Gastrocnemius medialis (tissue), 4 donors: Measurements from ENCODE around the gene TRABD2A. TPM values are rescaled to one million over a fixed set of nuclear protein-coding genes. Genes with fewer than 3 reads are reported as not detected.
"Not testable (repeated sequence)": the region's sequence is repeated elsewhere in the genome, so short reads cannot be mapped to it uniquely, and the experiment has no call there.

Source experiments
- ATAC-seq, 2 donors: fragments of 150-250 bp; one replicate each; pipeline ENCODE4 v1.9.1; 2016
- DNase-seq, 2 donors: peaks; one replicate each; pipeline ENCODE4 v3.0.0-alpha.2; 2019
- H3K27ac ChIP-seq, 4 donors: fragments of 200-600 bp; sonication (generic); 1 replicate in 1 of 4; 2 replicates in 3 of 4; pipeline ENCODE4 v1.5.1; 2016 to 2018; ENCODE audit warnings: mild to moderate bottlenecking in 2 of 4, moderate library complexity in 1 of 4
- H3K27me3 ChIP-seq, 3 donors: fragments of 200-600 bp; sonication (generic) in 2 of 3; 1 replicate in 1 of 3; 2 replicates in 2 of 3; pipeline versions ENCODE4 v1.5.1 to v1.6.0; 2016 to 2019; ENCODE audit warnings: mild to moderate bottlenecking in 1 of 3, moderate library complexity in 1 of 3
- H3K36me3 ChIP-seq, 2 donors: fragments of 200-600 bp; sonication (generic) in 1 of 2; one replicate each; pipeline ENCODE4 v1.5.1; 2017 to 2018
- H3K4me1 ChIP-seq, 2 donors: fragments of 200-600 bp; sonication (generic) in 1 of 2; one replicate each; pipeline ENCODE4 v1.5.1; 2016 to 2017; ENCODE audit warnings: mild to moderate bottlenecking in 2 of 2
- H3K4me3 ChIP-seq, 4 donors: fragments of 200-600 bp; sonication (generic) in 3 of 4; 1 replicate in 1 of 4; 2 replicates in 3 of 4; pipeline ENCODE4 v1.5.1; 2016 to 2019; ENCODE audit warnings: mild to moderate bottlenecking in 2 of 4
- H3K9me3 ChIP-seq, 3 donors: fragments of 200-600 bp; sonication (generic) in 2 of 3; 1 replicate in 1 of 3; 2 replicates in 2 of 3; pipeline ENCODE4 v1.5.1; 2016 to 2019
- POLR2A ChIP-seq, 2 donors: fragments of 450-650 bp; IDR thresholded peaks; one replicate each; pipeline ENCODE4 v1.6.1; 2017; ENCODE audit warnings: antibody characterized with exemption in 2 of 2, mild to moderate bottlenecking in 2 of 2, moderate library complexity in 2 of 2
- in situ Hi-C, 4 donors: fragments of 200-750 bp; cut with MboI; loops; one replicate each; pipeline versions ENCODE4 v1.15.0 to v1.8.0; 2017; ENCODE audit warnings: low sequenced_read_pairs in 4 of 4
- intact Hi-C: fragments of 100-400 bp; cut with DNase I; formaldehyde crosslinking; loops from one replicate; pipeline ENCODE4 v1.15.1; 2023; ENCODE audit warnings: low total_unique reads
- total RNA-seq, 4 donors: library from RNA; depleted of rRNA; stranded (reverse); fragments of >200 nt; gene quantifications; one replicate each; pipeline versions ENCODE4 v1.1.0 to v1.2.3, GENCODE V29; 2016
- TF ChIP-seq, protein P1 (sequence below), 5 experiments: fragments of 450-650 bp in 3 of 5; fragments of 200-600 bp in 2 of 5; sonication (generic) in 2 of 5; IDR thresholded peaks in 4 of 5; conservative IDR thresholded peaks in 1 of 5; 1 replicate in 4 of 5; 2 replicates in 1 of 5; pipeline ENCODE4 v1.5.1; 2016 to 2019; ENCODE audit warnings: antibody characterized with exemption in 5 of 5, mild to moderate bottlenecking in 3 of 5, moderate library complexity in 3 of 5

TRABD2A gene
- total RNA-seq, 4 donors from 2014 or later = 0.27 to 0.97 (median 0.64) TPM

DNA sequence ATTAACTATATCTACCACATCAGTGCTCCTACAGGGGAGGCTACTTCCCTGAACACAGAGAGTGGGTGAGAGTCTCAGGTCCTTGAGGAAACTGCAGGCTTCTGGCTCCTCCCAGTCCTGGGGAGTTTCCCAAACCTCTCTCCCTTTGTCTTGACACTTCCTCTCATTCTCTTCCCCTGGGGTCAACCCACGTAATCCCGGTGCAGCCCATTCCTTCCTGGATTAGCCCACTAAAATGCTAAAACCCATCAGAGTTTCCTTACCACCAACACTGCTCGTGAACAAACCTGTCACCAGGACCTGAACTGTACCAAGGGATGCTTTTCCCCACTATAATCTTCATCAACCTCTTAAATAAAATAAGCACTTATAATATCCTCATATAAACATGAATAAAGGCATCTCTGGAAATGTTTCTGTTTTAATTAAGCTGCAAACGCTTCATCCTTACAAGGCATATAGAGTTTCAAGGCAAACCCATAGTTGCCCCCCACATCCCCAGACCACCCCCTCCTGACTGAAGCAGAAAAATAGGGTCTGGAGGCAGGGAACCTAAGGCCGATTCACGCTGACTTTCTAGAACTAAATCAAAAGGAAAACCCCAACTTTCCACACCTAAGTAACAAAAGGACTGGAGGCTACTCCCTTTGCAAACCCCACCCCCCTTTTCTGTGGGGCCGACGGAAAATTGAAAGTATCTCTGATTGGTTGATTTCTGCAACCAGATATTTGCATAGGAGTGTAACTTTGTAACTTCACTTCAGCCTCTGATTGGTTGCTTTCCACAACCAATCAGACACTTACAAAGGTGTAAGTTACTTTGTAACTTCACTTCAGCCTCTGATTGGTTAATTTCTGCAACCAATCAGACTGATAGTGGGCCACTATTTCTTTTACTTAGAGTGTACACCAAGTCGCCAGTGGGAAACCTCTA is 43.6 kb upstream of the TRABD2A start:
- Histone ChIP-seq H3K27me3 (no peaks in the 10 kb centered on the region), H3K4me3 (peak overlapping the region in 1 of 4 donors; percentile 14), H3K9me3 (no peaks in the 10 kb centered on the region), H3K4me1 (peaks cover 5 to 6% of the 10 kb centered on the region in 2 donors), H3K36me3 (no peaks in the 10 kb centered on the region), H3K27ac (peak overlapping the region; percentile 41 to 65 (median 54))
- ATAC-seq (peak; percentile 8 to 42), DNase-seq (no peak)
- intact Hi-C loops (loop anchor here (2.0 to 5.0 kb wide), 4 partner anchors 20 to 378 kb away; partner anchors contain the start of genes TCF7L1, TMSB10 and TRABD2A), in situ Hi-C loops (loop anchor here in 2 of 4 donors (5.0 to 25.0 kb wide), 2 partner anchors 338 to 427 kb away; no protein-coding TSS in a partner anchor)
- TF ChIP-seq, protein P1, sequence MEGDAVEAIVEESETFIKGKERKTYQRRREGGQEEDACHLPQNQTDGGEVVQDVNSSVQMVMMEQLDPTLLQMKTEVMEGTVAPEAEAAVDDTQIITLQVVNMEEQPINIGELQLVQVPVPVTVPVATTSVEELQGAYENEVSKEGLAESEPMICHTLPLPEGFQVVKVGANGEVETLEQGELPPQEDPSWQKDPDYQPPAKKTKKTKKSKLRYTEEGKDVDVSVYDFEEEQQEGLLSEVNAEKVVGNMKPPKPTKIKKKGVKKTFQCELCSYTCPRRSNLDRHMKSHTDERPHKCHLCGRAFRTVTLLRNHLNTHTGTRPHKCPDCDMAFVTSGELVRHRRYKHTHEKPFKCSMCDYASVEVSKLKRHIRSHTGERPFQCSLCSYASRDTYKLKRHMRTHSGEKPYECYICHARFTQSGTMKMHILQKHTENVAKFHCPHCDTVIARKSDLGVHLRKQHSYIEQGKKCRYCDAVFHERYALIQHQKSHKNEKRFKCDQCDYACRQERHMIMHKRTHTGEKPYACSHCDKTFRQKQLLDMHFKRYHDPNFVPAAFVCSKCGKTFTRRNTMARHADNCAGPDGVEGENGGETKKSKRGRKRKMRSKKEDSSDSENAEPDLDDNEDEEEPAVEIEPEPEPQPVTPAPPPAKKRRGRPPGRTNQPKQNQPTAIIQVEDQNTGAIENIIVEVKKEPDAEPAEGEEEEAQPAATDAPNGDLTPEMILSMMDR (IDR thresholded peaks at IDR 0.05 in 4 of 5, conservative IDR thresholded peaks at IDR 0.05 in 1 of 5) = no peak
- peak in 1 of 2 donors; percentile 49 for TF ChIP-seq POLR2A (IDR thresholded peaks at IDR 0.05)

GRCh38 chr2:84923009-84923408 is 42.1 kb upstream of the TRABD2A start:
- no peak for TF ChIP-seq POLR2A (IDR thresholded peaks at IDR 0.05)
- TF ChIP-seq, protein P1 (IDR thresholded peaks at IDR 0.05 in 4 of 5, conservative IDR thresholded peaks at IDR 0.05 in 1 of 5) = no peak
- Histone ChIP-seq H3K4me3 (no peak overlapping the region), H3K36me3 (no peaks in the 10 kb centered on the region), H3K4me1 (peaks cover 6 to 7% of the 10 kb centered on the region in 2 donors), H3K27me3 (no peaks in the 10 kb centered on the region), H3K9me3 (no peaks in the 10 kb centered on the region), H3K27ac (peak overlapping the region in 1 of 4 donors; percentile 56)
- DNase-seq (no peak), ATAC-seq (no peak)
- intact Hi-C loops = no loop called here
- in situ Hi-C loops = loop anchor here in 1 of 4 donors (25.0 kb wide), 1 partner anchor 339 kb away; no protein-coding TSS in a partner anchor

- H3K27me3 ChIP-seq = no peaks in the 10 kb centered on the region
- ATAC-seq (peak; percentile 86 to 94), DNase-seq (peak in 1 of 2 donors; percentile 51)
- TF ChIP-seq, protein P1 (IDR thresholded peaks at IDR 0.05 in 4 of 5, conservative IDR thresholded peaks at IDR 0.05 in 1 of 5) = no peak
- peak; percentile 10 to 21 for TF ChIP-seq POLR2A (IDR thresholded peaks at IDR 0.05)
- in situ Hi-C loops (loop anchor here in 1 of 4 donors (25.0 kb wide), 1 partner anchor 342 kb away; no protein-coding TSS in a partner anchor), intact Hi-C loops (no loop called here)
- H3K36me3 ChIP-seq = no peaks in the 10 kb centered on the region
- H3K4me3 ChIP-seq = peak overlapping the region in 1 of 4 donors; percentile 3
- H3K9me3 ChIP-seq = no peaks in the 10 kb centered on the region
- peaks cover 6 to 7% of the 10 kb centered on the region in 2 donors for H3K4me1 ChIP-seq
- peak overlapping the region; percentile 63 to 82 (median 79) for H3K27ac ChIP-seq
Observed at GRCh38 chr2:84919885-84920580, 39.1 kb upstream of the TRABD2A start.

- Histone ChIP-seq H3K4me1 (peaks cover 6 to 7% of the 10 kb centered on the region in 2 donors), H3K9me3 (no peaks in the 10 kb centered on the region), H3K4me3 (no peak overlapping the region), H3K27ac (peak overlapping the region in 1 of 4 donors; percentile 78), H3K36me3 (no peaks in the 10 kb centered on the region), H3K27me3 (no peaks in the 10 kb centered on the region)
- in situ Hi-C loops = loop anchor here in 1 of 4 donors (25.0 kb wide), 1 partner anchor 344 kb away; no protein-coding TSS in a partner anchor
- ATAC-seq (no peak), DNase-seq (no peak)
- intact Hi-C loops = no loop called here
- TF ChIP-seq POLR2A (IDR thresholded peaks at IDR 0.05) = no peak
Observed at GRCh38 chr2:84918430-84918829, 37.5 kb upstream of the TRABD2A start.

- H3K27ac ChIP-seq = peak overlapping the region in 1 of 4 donors; percentile 78
- ATAC-seq, intact Hi-C loops, H3K4me1 ChIP-seq, H3K36me3 ChIP-seq, H3K27me3 ChIP-seq, DNase-seq, H3K9me3 ChIP-seq, H3K4me3 ChIP-seq: not testable (repeated sequence)
- in situ Hi-C loops = loop anchor here in 1 of 4 donors (25.0 kb wide), 1 partner anchor 344 kb away; no protein-coding TSS in a partner anchor
Observed at GRCh38 chr2:84917821-84918220, 36.9 kb upstream of the TRABD2A start.

- intact Hi-C loops, DNase-seq, H3K4me3 ChIP-seq, H3K9me3 ChIP-seq, H3K27me3 ChIP-seq, H3K27ac ChIP-seq, H3K4me1 ChIP-seq, H3K36me3 ChIP-seq, ATAC-seq: not testable (repeated sequence)
- in situ Hi-C loops = loop anchor here in 1 of 4 donors (25.0 kb wide), 1 partner anchor 347 kb away; no protein-coding TSS in a partner anchor
Observed at GRCh38 chr2:84915675-84916074, 34.8 kb upstream of the TRABD2A start.
